ENCODE data around the gene PGM1. TPM values are rescaled to one million over a fixed set of nuclear protein-coding genes. Genes with fewer than 3 reads are reported as not detected.

Gene PGM1
- total RNA-seq, 1 experiment from 2014 or later, result 124 TPM

DNA sequence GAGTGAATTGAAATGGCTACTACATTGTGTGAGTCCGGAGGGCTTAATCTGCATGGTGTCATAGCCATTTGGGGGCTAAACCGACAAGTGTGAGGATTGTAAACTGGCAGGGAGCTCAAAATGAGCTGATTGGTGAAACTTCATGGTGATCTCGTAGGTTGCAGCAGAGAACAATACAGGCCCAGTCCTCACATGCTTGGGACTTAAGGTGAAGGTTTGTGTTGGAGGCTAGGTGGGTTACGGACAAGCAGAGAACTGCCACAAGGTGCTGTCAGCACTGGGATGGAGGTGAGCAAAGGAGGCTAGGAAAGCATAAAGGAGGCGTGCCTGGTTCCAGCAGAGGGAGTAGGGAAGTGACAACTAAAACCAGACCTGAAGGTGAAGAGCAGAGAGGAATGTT lies 9.4 kb downstream of the PGM1 start:
- H3K9ac ChIP-seq (ENCODE audit: low read length), result no peak overlapping the region
- intact Hi-C loops (cut with micrococcal nuclease), result no loop called here
- no peak overlapping the region for H3K27ac ChIP-seq (ENCODE audit: low read length)
- ATAC-seq, result no peak
- BruUV-seq (replicated peaks), result no TSS peak
- H3F3A ChIP-seq (ENCODE audit: low read length, unreplicated experiment), result no peaks in the 10 kb centered on the region
- no peaks in the 10 kb centered on the region for H3K36me3 ChIP-seq (ENCODE audit: low read depth, low read length)
- no peaks in the 10 kb centered on the region for H3K9me3 ChIP-seq (ENCODE audit: low read length)
- DNase-seq, result no peak
- H2AFZ ChIP-seq (ENCODE audit: low read length), result no peak overlapping the region
- TF ChIP-seq CTCF (conservative IDR thresholded peaks at IDR 0.05; ENCODE audit: low read depth, low read length) (no peak), EZH2phosphoT487 (IDR thresholded peaks at IDR 0.05; ENCODE audit: borderline replicate concordance, low read length) (no peak), EZH2 (IDR thresholded peaks at IDR 0.05; ENCODE audit: low read length, unreplicated experiment) (no peak)
- H4K20me1 ChIP-seq (ENCODE audit: low read length), result peaks cover 9% of the 10 kb centered on the region; the same call in 1 of the 2 replicates
- H3K27me3 ChIP-seq (ENCODE audit: low read length), result no peaks in the 10 kb centered on the region
- ChIA-PET CTCF (no interaction called here), POLR2A (ENCODE audit: unreplicated experiment) (no interaction called here)
- H3K9me2 ChIP-seq (replicated peaks; ENCODE audit: low read length), result no peaks in the 10 kb centered on the region
- H3K79me2 ChIP-seq (ENCODE audit: low read length), result peaks cover 59% of the 10 kb centered on the region
- no peak overlapping the region for H3K4me2 ChIP-seq (ENCODE audit: low read length)
- H3K4me1 ChIP-seq (ENCODE audit: insufficient read depth, low read length), result peaks cover 18% of the 10 kb centered on the region
- no peak overlapping the region for H3K4me3 ChIP-seq (ENCODE audit: low read length)

GRCh38 chr1:63603810-63604209 lies 10.6 kb downstream of the PGM1 start:
- no peaks in the 10 kb centered on the region for H3K9me2 ChIP-seq (replicated peaks; ENCODE audit: low read length)
- H3F3A ChIP-seq (ENCODE audit: low read length, unreplicated experiment), result no peaks in the 10 kb centered on the region
- ChIA-PET POLR2A (ENCODE audit: unreplicated experiment) (no interaction called here), CTCF (no interaction called here)
- peaks cover 8% of the 10 kb centered on the region; the same call in 1 of the 2 replicates for H4K20me1 ChIP-seq (ENCODE audit: low read length)
- intact Hi-C loops (cut with micrococcal nuclease), result no loop called here
- H3K27me3 ChIP-seq (ENCODE audit: low read length), result no peaks in the 10 kb centered on the region
- H3K4me3 ChIP-seq (ENCODE audit: low read length), result no peak overlapping the region
- H3K9me3 ChIP-seq (ENCODE audit: low read length), result no peaks in the 10 kb centered on the region
- H3K4me1 ChIP-seq (ENCODE audit: insufficient read depth, low read length), result peaks cover 18% of the 10 kb centered on the region
- H2AFZ ChIP-seq (ENCODE audit: low read length), result no peak overlapping the region
- H3K79me2 ChIP-seq (ENCODE audit: low read length), result peaks cover 47% of the 10 kb centered on the region
- no peak overlapping the region for H3K9ac ChIP-seq (ENCODE audit: low read length)
- DNase-seq (no peak), ATAC-seq (no peak)
- no peak for TF ChIP-seq EZH2phosphoT487 (IDR thresholded peaks at IDR 0.05; ENCODE audit: borderline replicate concordance, low read length)
- TF ChIP-seq EZH2 (IDR thresholded peaks at IDR 0.05; ENCODE audit: low read length, unreplicated experiment), result no peak
- TF ChIP-seq CTCF (conservative IDR thresholded peaks at IDR 0.05; ENCODE audit: low read depth, low read length), result no peak
- H3K27ac ChIP-seq (ENCODE audit: low read length), result no peak overlapping the region
- no TSS peak for BruUV-seq (replicated peaks)
- no peak overlapping the region for H3K4me2 ChIP-seq (ENCODE audit: low read length)
- H3K36me3 ChIP-seq (ENCODE audit: low read depth, low read length), result no peaks in the 10 kb centered on the region

GRCh38 chr1:63607322-63607721 lies 14.1 kb downstream of the PGM1 start:
- Histone ChIP-seq H3K4me3 (ENCODE audit: low read length) (no peak overlapping the region), H2AFZ (ENCODE audit: low read length) (no peak overlapping the region), H3K79me2 (ENCODE audit: low read length) (peaks cover 41% of the 10 kb centered on the region), H3K27me3 (ENCODE audit: low read length) (no peaks in the 10 kb centered on the region), H3F3A (ENCODE audit: low read length, unreplicated experiment) (no peaks in the 10 kb centered on the region), H3K36me3 (ENCODE audit: low read depth, low read length) (no peaks in the 10 kb centered on the region), H3K4me2 (ENCODE audit: low read length) (no peak overlapping the region), H4K20me1 (ENCODE audit: low read length) (no peaks in the 10 kb centered on the region), H3K9ac (ENCODE audit: low read length) (no peak overlapping the region), H3K4me1 (ENCODE audit: insufficient read depth, low read length) (peaks cover 14% of the 10 kb centered on the region; the same call in 1 of the 2 replicates), H3K27ac (ENCODE audit: low read length) (no peak overlapping the region), H3K9me2 (replicated peaks; ENCODE audit: low read length) (no peaks in the 10 kb centered on the region), H3K9me3 (ENCODE audit: low read length) (no peaks in the 10 kb centered on the region)
- intact Hi-C loops (cut with micrococcal nuclease), result no loop called here
- no TSS peak for BruUV-seq (replicated peaks)
- POLR2A ChIA-PET (ENCODE audit: unreplicated experiment), result no interaction called here
- DNase-seq (no peak), ATAC-seq (no peak)
- CTCF ChIA-PET, result no interaction called here
- TF ChIP-seq CTCF (conservative IDR thresholded peaks at IDR 0.05; ENCODE audit: low read depth, low read length) (no peak), EZH2 (IDR thresholded peaks at IDR 0.05; ENCODE audit: low read length, unreplicated experiment) (no peak)

Data from PC-3 (cell line).